WTC11 (cell line): ENCODE data around the gene CHRNE. TPM values are rescaled to one million over a fixed set of nuclear protein-coding genes. Genes with fewer than 3 reads are reported as not detected.

ENCODE experiments used
- ATAC-seq: fragments of 200-7000 bp; cut with Tn5 transposase; 2 replicates; pipeline ENCODE4 v1.10.0; 2021; ENCODE audit warnings: mild to moderate bottlenecking, moderate library complexity
- CTCF ChIA-PET: fragments of 300-600 bp; sonication (Branson Sonifier 250); formaldehyde crosslinking; loops from one replicate; lab custom pipeline; 2021; ENCODE audit warnings: antibody characterized with exemption; lab: Charles Lee
- POLR2A ChIA-PET: fragments of 350-600 bp; sonication (Branson Sonifier 250); formaldehyde crosslinking; loops from one replicate; lab custom pipeline; 2021; ENCODE audit warnings: antibody characterized with exemption; lab: Charles Lee
- DNase-seq: peaks from one replicate; pipeline ENCODE4 v3.0.0; 2021; ENCODE audit warnings: low spot score
- H3K27ac Mint-ChIP-seq: 2 replicates; pipeline ENCODE4 v1.8.0; 2021; ENCODE audit warnings: mixed read lengths
- H3K27me3 Mint-ChIP-seq: 2 replicates; pipeline ENCODE4 v1.8.0; 2021; ENCODE audit warnings: low read depth, mild to moderate bottlenecking, moderate library complexity, mixed read lengths
- H3K36me3 Mint-ChIP-seq: 2 replicates; pipeline ENCODE4 v1.8.0; 2021; ENCODE audit warnings: mixed read lengths
- H3K4me1 Mint-ChIP-seq: 2 replicates; pipeline ENCODE4 v1.8.0; 2022; ENCODE audit warnings: mixed read lengths
- H3K4me3 Mint-ChIP-seq: 2 replicates; pipeline ENCODE4 v1.8.0; 2021; ENCODE audit warnings: mild to moderate bottlenecking, moderate library complexity, mixed read lengths
- H3K9me3 Mint-ChIP-seq: 2 replicates; pipeline ENCODE4 v1.8.0; 2021; ENCODE audit warnings: mixed read lengths
- CREB1 ChIP-seq: sonication (generic); formaldehyde crosslinking; IDR thresholded peaks from 2 replicates; pipeline ENCODE4 v1.8.0; 2023; ENCODE audit warnings: mild to moderate bottlenecking, missing genetic modification reagents
- E2F1 ChIP-seq: sonication (generic); formaldehyde crosslinking; IDR thresholded peaks from 2 replicates; pipeline ENCODE4 v1.8.0; 2022; ENCODE audit warnings: mild to moderate bottlenecking, missing genetic modification reagents
- ESRRA ChIP-seq: sonication (generic); formaldehyde crosslinking; IDR thresholded peaks from 2 replicates; pipeline ENCODE4 v1.8.1; 2022; ENCODE audit warnings: mild to moderate bottlenecking, missing genetic modification reagents, borderline replicate concordance
- ETV6 ChIP-seq: sonication (generic); formaldehyde crosslinking; IDR thresholded peaks from 2 replicates; pipeline ENCODE4 v1.8.1; 2022; ENCODE audit warnings: mild to moderate bottlenecking, missing genetic modification reagents
- FOXP1 ChIP-seq: sonication (generic); formaldehyde crosslinking; IDR thresholded peaks from 2 replicates; pipeline ENCODE4 v1.8.0; 2022; ENCODE audit warnings: missing genetic modification reagents, mild to moderate bottlenecking, moderate library complexity, borderline replicate concordance
- HMGXB4 ChIP-seq: sonication (generic); formaldehyde crosslinking; IDR thresholded peaks from 2 replicates; pipeline ENCODE4 v1.8.1; 2023; ENCODE audit warnings: mild to moderate bottlenecking, moderate library complexity, missing genetic modification reagents
- JAZF1 ChIP-seq: fragments of 250-450 bp; sonication (Bioruptor Pico); IDR thresholded peaks from 2 replicates; pipeline ENCODE4 v1.9.0; 2021; ENCODE audit warnings: moderate library complexity, mild to moderate bottlenecking, inconsistent platforms
- JUN ChIP-seq: sonication (generic); formaldehyde crosslinking; IDR thresholded peaks from 2 replicates; pipeline ENCODE4 v1.8.0; 2023; ENCODE audit warnings: mild to moderate bottlenecking, missing genetic modification reagents
- NFYB ChIP-seq: sonication (generic); formaldehyde crosslinking; conservative IDR thresholded peaks from 2 replicates; pipeline ENCODE4 v1.8.0; 2022; ENCODE audit warnings: low read depth, missing genetic modification reagents
- OVOL2 ChIP-seq: fragments of 250-450 bp; sonication (Bioruptor Pico); IDR thresholded peaks from 2 replicates; pipeline ENCODE4 v1.9.0; 2021; ENCODE audit warnings: mild to moderate bottlenecking, borderline replicate concordance
- PRRX2 ChIP-seq: fragments of 250-450 bp; sonication (Bioruptor Pico); IDR thresholded peaks from 2 replicates; pipeline ENCODE4 v1.8.0; 2021; ENCODE audit warnings: mild to moderate bottlenecking
- RELA ChIP-seq: sonication (generic); formaldehyde crosslinking; IDR thresholded peaks from 2 replicates; pipeline ENCODE4 v1.8.1; 2022; ENCODE audit warnings: missing genetic modification reagents, mild to moderate bottlenecking, borderline replicate concordance
- SMAD4 ChIP-seq: sonication (generic); formaldehyde crosslinking; IDR thresholded peaks from 2 replicates; pipeline ENCODE4 v1.8.0; 2022; ENCODE audit warnings: mild to moderate bottlenecking, missing genetic modification reagents
- SP1 ChIP-seq: sonication (generic); formaldehyde crosslinking; conservative IDR thresholded peaks from 2 replicates; pipeline ENCODE4 v1.8.1; 2022; ENCODE audit warnings: missing genetic modification reagents
- STAT6 ChIP-seq: sonication (generic); formaldehyde crosslinking; conservative IDR thresholded peaks from 2 replicates; pipeline ENCODE4 v1.8.1; 2023; ENCODE audit warnings: mild to moderate bottlenecking, low read depth, missing genetic modification reagents, moderate library complexity
- TCF7 ChIP-seq: sonication (generic); formaldehyde crosslinking; IDR thresholded peaks from 2 replicates; pipeline ENCODE4 v1.8.0; 2022; ENCODE audit warnings: mild to moderate bottlenecking, low read depth, missing genetic modification reagents, moderate library complexity
- TEAD1 ChIP-seq: sonication (generic); formaldehyde crosslinking; IDR thresholded peaks from 2 replicates; pipeline ENCODE4 v1.8.0; 2022; ENCODE audit warnings: mild to moderate bottlenecking, missing genetic modification reagents
- TP53 ChIP-seq: sonication (generic); formaldehyde crosslinking; IDR thresholded peaks from 2 replicates; pipeline ENCODE4 v1.8.1; 2023; ENCODE audit warnings: mild to moderate bottlenecking, missing genetic modification reagents
- USF1 ChIP-seq: sonication (generic); formaldehyde crosslinking; IDR thresholded peaks from 2 replicates; pipeline ENCODE4 v1.8.0; 2022; ENCODE audit warnings: mild to moderate bottlenecking, missing genetic modification reagents
- ZNF121 ChIP-seq: sonication (generic); formaldehyde crosslinking; IDR thresholded peaks from 2 replicates; pipeline ENCODE4 v1.8.0; 2023; ENCODE audit warnings: missing genetic modification reagents
- ZNF138 ChIP-seq: sonication (generic); formaldehyde crosslinking; conservative IDR thresholded peaks from 2 replicates; pipeline ENCODE4 v1.8.1; 2022; ENCODE audit warnings: mild to moderate bottlenecking, moderate library complexity, missing genetic modification reagents
- total RNA-seq: library from RNA; stranded (reverse); gene quantifications from 3 replicates; pipeline ENCODE4 v1.2.3, GENCODE V29; 2021
- TF ChIP-seq, protein P1 (sequence below): fragments of 250-450 bp; sonication (Bioruptor Pico); IDR thresholded peaks from 2 replicates; pipeline ENCODE4 v1.9.0; 2021; ENCODE audit warnings: mild to moderate bottlenecking

Gene CHRNE
- total RNA-seq, 1 experiment from 2014 or later: 0.70 TPM

- TF ChIP-seq HMGXB4 (no peak), CREB1 (CRISPR knock-in tag) (no peak), RELA (CRISPR knock-in tag) (no peak)
Observed at GRCh38 chr17:4937553-4937952, 34.7 kb upstream of the CHRNE start (continued).

GRCh38 chr17:4936436-4936835 is 33.5 kb upstream of the CHRNE start:
- no peak overlapping the region for H3K4me3 Mint-ChIP-seq

GRCh38 chr17:4935650-4936049 is 32.8 kb upstream of the CHRNE start:
- CTCF ChIA-PET: interaction anchor here (0.6 kb wide), 2 partner anchors 12 to 27 kb away, joined by 3 to 4 read pairs; no protein-coding TSS in a partner anchor
- no peak overlapping the region for H3K27ac Mint-ChIP-seq
- peaks cover 18% of the 10 kb centered on the region for H3K4me1 Mint-ChIP-seq
- POLR2A ChIA-PET: no interaction called here
- H3K36me3 Mint-ChIP-seq: peaks cover 23% of the 10 kb centered on the region
- ATAC-seq (no peak), DNase-seq (no peak)
- H3K4me3 Mint-ChIP-seq: no peak overlapping the region
- no peaks in the 10 kb centered on the region for H3K27me3 Mint-ChIP-seq
- no peaks in the 10 kb centered on the region for H3K9me3 Mint-ChIP-seq
- TF ChIP-seq TP53: no peak
- no peak for TF ChIP-seq SP1
- TF ChIP-seq USF1 (CRISPR knock-in tag): no peak
- TF ChIP-seq ETV6 (CRISPR knock-in tag): no peak
- no peak for TF ChIP-seq TCF7 (CRISPR knock-in tag)
- no peak for TF ChIP-seq STAT6 (CRISPR knock-in tag)
- TF ChIP-seq JAZF1 (CRISPR knock-in tag): no peak
- no peak for TF ChIP-seq PRRX2 (CRISPR knock-in tag)
- TF ChIP-seq, protein P1, sequence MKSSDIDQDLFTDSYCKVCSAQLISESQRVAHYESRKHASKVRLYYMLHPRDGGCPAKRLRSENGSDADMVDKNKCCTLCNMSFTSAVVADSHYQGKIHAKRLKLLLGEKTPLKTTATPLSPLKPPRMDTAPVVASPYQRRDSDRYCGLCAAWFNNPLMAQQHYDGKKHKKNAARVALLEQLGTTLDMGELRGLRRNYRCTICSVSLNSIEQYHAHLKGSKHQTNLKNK: no peak

More at GRCh38 chr17:4936436-4936835, 33.5 kb upstream of the CHRNE start:
- peak overlapping the region; percentile 81; the same call in 1 of the 2 replicates for H3K27ac Mint-ChIP-seq
- H3K36me3 Mint-ChIP-seq: peaks cover 21% of the 10 kb centered on the region
- TF ChIP-seq ZNF121 (no peak), ESRRA (CRISPR knock-in tag) (no peak), FOXP1 (CRISPR knock-in tag) (no peak), TEAD1 (CRISPR knock-in tag) (no peak), USF1 (CRISPR knock-in tag) (no peak), SMAD4 (CRISPR knock-in tag) (no peak), JUN (CRISPR knock-in tag) (no peak), NFYB (CRISPR knock-in tag) (no peak), ZNF138 (CRISPR knock-in tag) (no peak), OVOL2 (CRISPR knock-in tag) (no peak), E2F1 (CRISPR knock-in tag) (no peak), SP1 (no peak), ETV6 (CRISPR knock-in tag) (no peak)
- TF ChIP-seq, all 79 proteins: peak for 0
- Mint-ChIP-seq H3K27me3 (no peaks in the 10 kb centered on the region), H3K9me3 (no peaks in the 10 kb centered on the region), H3K4me1 (peaks cover 25% of the 10 kb centered on the region)
- ATAC-seq: no peak
- DNase-seq: no peak
- CTCF ChIA-PET: interaction anchor here (0.9 kb wide), 1 partner anchor 14 kb away, joined by 3 read pairs; the partner anchor contains the start of gene ENO3
- POLR2A ChIA-PET: no interaction called here
